Gastroesophageal sphincter (tissue), 3 donors: ENCODE results near the gene SLC5A9.

Experiments used
- EP300 ChIP-seq: sonication (generic); formaldehyde crosslinking; IDR thresholded peaks from one replicate; pipeline ENCODE4 v1.6.1; 2017; ENCODE audit warnings: antibody characterized with exemption, mild to moderate bottlenecking
- TF ChIP-seq, protein P1 (sequence below), 4 experiments: fragments of 200-600 bp in 2 of 4; fragments of 450-650 bp in 2 of 4; sonication (generic) in 1 of 4; IDR thresholded peaks; one replicate each; pipeline ENCODE4 v1.5.1; 2017 to 2019; ENCODE audit warnings: antibody characterized with exemption in 4 of 4, mild to moderate bottlenecking in 2 of 4, moderate library complexity in 2 of 4

DNA sequence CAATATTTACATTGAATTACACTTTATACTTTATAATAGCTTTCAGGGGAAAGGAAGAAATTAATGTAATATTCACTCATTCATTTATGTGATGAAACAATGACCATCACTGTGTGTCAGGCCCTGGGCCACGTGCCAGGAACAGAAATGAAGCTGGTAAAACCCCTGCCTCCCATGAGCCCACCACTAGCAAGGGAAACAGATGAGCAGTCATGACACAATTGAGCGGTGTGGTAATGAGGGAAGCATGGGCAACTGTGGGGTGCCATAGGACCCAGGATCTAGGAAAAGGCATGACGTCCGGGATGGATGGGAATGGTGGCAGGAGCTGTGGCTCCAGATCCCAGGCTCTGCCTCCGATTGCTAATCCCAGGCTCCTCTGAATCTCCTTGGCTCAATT, 17.0 kb upstream of the SLC5A9 start:
- TF ChIP-seq, protein P1, sequence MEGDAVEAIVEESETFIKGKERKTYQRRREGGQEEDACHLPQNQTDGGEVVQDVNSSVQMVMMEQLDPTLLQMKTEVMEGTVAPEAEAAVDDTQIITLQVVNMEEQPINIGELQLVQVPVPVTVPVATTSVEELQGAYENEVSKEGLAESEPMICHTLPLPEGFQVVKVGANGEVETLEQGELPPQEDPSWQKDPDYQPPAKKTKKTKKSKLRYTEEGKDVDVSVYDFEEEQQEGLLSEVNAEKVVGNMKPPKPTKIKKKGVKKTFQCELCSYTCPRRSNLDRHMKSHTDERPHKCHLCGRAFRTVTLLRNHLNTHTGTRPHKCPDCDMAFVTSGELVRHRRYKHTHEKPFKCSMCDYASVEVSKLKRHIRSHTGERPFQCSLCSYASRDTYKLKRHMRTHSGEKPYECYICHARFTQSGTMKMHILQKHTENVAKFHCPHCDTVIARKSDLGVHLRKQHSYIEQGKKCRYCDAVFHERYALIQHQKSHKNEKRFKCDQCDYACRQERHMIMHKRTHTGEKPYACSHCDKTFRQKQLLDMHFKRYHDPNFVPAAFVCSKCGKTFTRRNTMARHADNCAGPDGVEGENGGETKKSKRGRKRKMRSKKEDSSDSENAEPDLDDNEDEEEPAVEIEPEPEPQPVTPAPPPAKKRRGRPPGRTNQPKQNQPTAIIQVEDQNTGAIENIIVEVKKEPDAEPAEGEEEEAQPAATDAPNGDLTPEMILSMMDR (IDR thresholded peaks at IDR 0.05): no peak
- no peak for TF ChIP-seq EP300
